Heart right ventricle (tissue), 16 donors: ENCODE results near the gene GSTK1. TPM values are rescaled to one million over a fixed set of nuclear protein-coding genes. Genes with fewer than 3 reads are reported as not detected.

Source experiments
- ATAC-seq, 8 donors: fragments of 200-7000 bp; cut with Tn5 transposase; one replicate each; pipeline ENCODE4 v1.9.1; 2020; ENCODE audit warnings: mild to moderate bottlenecking in 8 of 8, moderate library complexity in 8 of 8, moderate number of reproducible peaks in 1 of 8
- DNase-seq, 2 donors: peaks; one replicate each; pipeline ENCODE4 v3.0.0-alpha.2; 2020
- H3K27ac ChIP-seq, 10 donors: fragments of 200-600 bp; sonication (generic) in 2 of 10; one replicate each; pipeline versions ENCODE4 v1.5.0 to v1.8.0; 2020 to 2022; ENCODE audit warnings: mild to moderate bottlenecking in 3 of 10
- H3K27me3 ChIP-seq, 7 donors: fragments of 200-600 bp; one replicate each; pipeline ENCODE4 v1.8.0; 2021 to 2022; ENCODE audit warnings: mild to moderate bottlenecking in 2 of 7
- H3K36me3 ChIP-seq, 9 donors: fragments of 200-600 bp; sonication (generic) in 1 of 9; one replicate each; pipeline versions ENCODE4 v1.5.0 to v1.8.0; 2020 to 2022; ENCODE audit warnings: mild to moderate bottlenecking in 2 of 9
- H3K4me1 ChIP-seq, 9 donors: fragments of 200-600 bp; sonication (generic) in 1 of 9; one replicate each; pipeline versions ENCODE4 v1.5.0 to v1.8.0; 2020 to 2022; ENCODE audit warnings: mild to moderate bottlenecking in 4 of 9
- H3K4me3 ChIP-seq, 10 donors: fragments of 200-600 bp; sonication (generic) in 2 of 10; one replicate each; pipeline versions ENCODE4 v1.5.0 to v1.8.0; 2020 to 2022; ENCODE audit warnings: mild to moderate bottlenecking in 7 of 10, moderate library complexity in 2 of 10
- H3K9me3 ChIP-seq, 11 donors: fragments of 200-600 bp in 10 of 11; sonication (generic) in 2 of 11; one replicate each; pipeline versions ENCODE4 v1.5.0 to v1.8.0; 2013 to 2022; ENCODE audit warnings: mild to moderate bottlenecking in 2 of 11, control low read depth in 1 of 11, moderate library complexity in 1 of 11
- WGBS, 2 donors: extraction: QIAGEN DNeasy Blood & Tissue Kit; methylation state at CpG; one replicate each; pipeline ENCODE4 v1.1.7; 2013; ENCODE audit warnings: inconsistent platforms in 1 of 2; 5-methylcytosine and 5-hydroxymethylcytosine counted together
- intact Hi-C, 10 donors: fragments of 100-400 bp; cut with DNase I; formaldehyde crosslinking; loops; one replicate each; pipeline versions ENCODE4 v1.11.1 to v1.14.2; 2022
- polyA plus RNA-seq, 2 donors: library from polyadenylated mRNA; stranded (reverse); fragments of 200-250 nt; gene quantifications; one replicate each; pipeline ENCODE4 v1.2.3, GENCODE V29; 2013
- total RNA-seq, 10 donors: library from RNA; stranded (reverse); fragmentation: NEBNext Ultra II Directional in 3 of 10; extraction: Animal tissue kit (Norgen Biotek cat#: 25700) in 3 of 10; gene quantifications; one replicate each; pipeline versions ENCODE4 v1.2.1 to v1.2.4, GENCODE V29; 2021 to 2023
- TF ChIP-seq, protein P1 (sequence below), 9 donors: fragments of 200-600 bp; sonication (generic) in 2 of 9; IDR thresholded peaks; one replicate each; pipeline versions ENCODE4 v1.5.0 to v1.8.0; 2021 to 2022; ENCODE audit warnings: antibody characterized with exemption in 9 of 9, mild to moderate bottlenecking in 5 of 9, moderate library complexity in 1 of 9
- donor health status: Arrhythmogenic right ventricular cardiomyopathy.
- donor health status: ischemic (EF 13 %, LVEDD 7.1; RV severe dilation, severe dysfunction).
- donor health status: healthy with polysubstance abuse.
- donor health status: DM: no; HTN: yes; CAD: no.
- donor health status: DM: no; HTN: no; CAD: no.
- donor health status: ischemic (EF 25% LVEDD 6.9; RV normal size, moderate dysfunction).
- donor health status: ischemic (EF 25% LVEDD 5.7; RV mildly dilated, moderate dysfunction).
- donor health status: healthy.
- donor health status: DM: yes; HTN: yes; CAD: no.
- donor health status: Ischemic cardiomyopathy.
- donor health status: ischemic (EF 35%, LVEDD 5.7; RV mildly dilated, moderate dysfunction).
- donor health status: nonischemic (EF 11% LVEDD 7.7; RV severe dilation, severe dysfunction).
- donor health status: DM: yes; HTN: yes; CAD: no.
- donor health status: PGD.
- donor health status: ischemic (EF 29% LVEDD 5.4; RV normal size, mild dysfunction).
- donor health status: nonischemic (EF 23%, LVEDD 6.1; RV moderate dilation, normal function).

The GSTK1 gene
- total and polyA plus RNA-seq, 12 donors: 136 to 317 (median 269) TPM

DNA sequence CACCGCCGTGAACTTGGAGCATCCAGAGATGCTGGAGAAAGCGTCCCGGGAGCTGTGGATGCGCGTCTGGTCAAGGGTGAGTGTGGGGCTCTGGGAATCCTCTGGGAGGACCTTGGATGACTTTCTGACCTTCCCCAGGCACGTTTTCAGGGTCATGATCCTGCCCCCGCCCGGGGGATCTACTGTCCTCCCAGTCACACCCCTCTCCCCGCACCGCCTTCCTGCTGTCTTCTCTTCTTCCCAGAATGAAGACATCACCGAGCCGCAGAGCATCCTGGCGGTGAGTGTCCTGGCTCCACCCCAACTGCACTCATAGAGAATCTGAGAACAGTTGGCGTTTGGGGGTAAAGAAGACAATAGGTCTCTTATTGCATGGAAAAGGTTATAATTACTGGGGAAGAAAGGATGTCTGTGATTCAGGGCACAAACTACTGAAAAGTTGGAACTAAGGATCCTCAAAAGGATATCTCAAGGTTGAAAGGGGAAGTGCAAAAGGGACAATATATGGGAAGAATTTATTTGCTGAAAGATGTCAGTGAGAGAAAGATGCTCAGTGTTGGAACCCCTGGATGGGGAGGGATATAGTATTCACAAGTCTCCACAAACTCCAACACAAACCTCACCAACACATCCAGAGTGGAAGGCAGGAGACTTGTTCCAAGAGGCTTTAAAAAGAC, 1.9 kb downstream of the GSTK1 start:
- DNase-seq: peak; percentile 15 to 25
- Histone ChIP-seq H3K4me1 (peaks cover 10 to 34% (median 24%) of the 10 kb centered on the region in 9 donors), H3K4me3 (peak overlapping the region in 6 of 10 donors; percentile 64 to 89 (median 87)), H3K27me3 (no peaks in the 10 kb centered on the region), H3K36me3 (peaks cover 0 to 58% (median 20%) of the 10 kb centered on the region in 9 donors), H3K27ac (peak overlapping the region in 7 of 10 donors; percentile 2 to 96 (median 94)), H3K9me3 (no peaks in the 10 kb centered on the region)
- TF ChIP-seq, protein P1, sequence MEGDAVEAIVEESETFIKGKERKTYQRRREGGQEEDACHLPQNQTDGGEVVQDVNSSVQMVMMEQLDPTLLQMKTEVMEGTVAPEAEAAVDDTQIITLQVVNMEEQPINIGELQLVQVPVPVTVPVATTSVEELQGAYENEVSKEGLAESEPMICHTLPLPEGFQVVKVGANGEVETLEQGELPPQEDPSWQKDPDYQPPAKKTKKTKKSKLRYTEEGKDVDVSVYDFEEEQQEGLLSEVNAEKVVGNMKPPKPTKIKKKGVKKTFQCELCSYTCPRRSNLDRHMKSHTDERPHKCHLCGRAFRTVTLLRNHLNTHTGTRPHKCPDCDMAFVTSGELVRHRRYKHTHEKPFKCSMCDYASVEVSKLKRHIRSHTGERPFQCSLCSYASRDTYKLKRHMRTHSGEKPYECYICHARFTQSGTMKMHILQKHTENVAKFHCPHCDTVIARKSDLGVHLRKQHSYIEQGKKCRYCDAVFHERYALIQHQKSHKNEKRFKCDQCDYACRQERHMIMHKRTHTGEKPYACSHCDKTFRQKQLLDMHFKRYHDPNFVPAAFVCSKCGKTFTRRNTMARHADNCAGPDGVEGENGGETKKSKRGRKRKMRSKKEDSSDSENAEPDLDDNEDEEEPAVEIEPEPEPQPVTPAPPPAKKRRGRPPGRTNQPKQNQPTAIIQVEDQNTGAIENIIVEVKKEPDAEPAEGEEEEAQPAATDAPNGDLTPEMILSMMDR (IDR thresholded peaks at IDR 0.05): no peak
- intact Hi-C loops: loop anchor here in 3 of 10 donors (2.0 to 10.0 kb wide), 2 partner anchors 20 to 120 kb away; partner anchors contain the start of genes TMEM139 (in 2 of the 3) and ZYX (in 1 of the 3)
- ATAC-seq: no peak
- 58 to 66% methylated on average over 15 of the region's 15 CpGs for WGBS, 2 donors

DNA sequence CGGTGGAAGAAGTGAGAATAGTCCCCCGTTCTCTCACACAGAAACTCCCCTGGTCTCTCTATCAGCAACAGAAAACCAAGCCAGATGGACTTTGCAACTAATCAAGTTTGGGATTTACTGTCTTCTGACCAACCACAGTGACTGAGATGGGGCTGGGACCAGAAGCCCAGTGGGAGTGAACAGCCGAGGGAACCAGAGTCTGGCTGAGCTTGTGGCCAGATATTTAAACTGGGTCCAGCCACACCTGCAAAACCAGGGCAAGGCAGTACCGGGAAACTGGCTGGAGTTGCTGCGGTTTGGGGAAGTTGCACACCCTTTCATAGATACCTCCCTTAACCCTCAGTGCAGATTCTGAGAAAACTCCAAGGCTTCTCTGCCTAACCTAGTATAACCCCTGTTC, 6.0 kb downstream of the GSTK1 start:
- ATAC-seq (peak in 1 of 8 donors; percentile 23), DNase-seq (no peak)
- 79 to 81% methylated on average over 5 of the region's 5 CpGs for WGBS, 2 donors
- Histone ChIP-seq H3K27me3 (no peaks in the 10 kb centered on the region), H3K27ac (no peak overlapping the region), H3K4me1 (peaks cover 7 to 22% (median 16%) of the 10 kb centered on the region in 9 donors), H3K36me3 (peaks cover 0 to 70% (median 20%) of the 10 kb centered on the region in 9 donors), H3K4me3 (no peak overlapping the region), H3K9me3 (no peaks in the 10 kb centered on the region)
- intact Hi-C loops: loop anchor here in 1 of 10 donors (10.0 kb wide), 1 partner anchor 116 kb away; the partner anchor contains the start of gene ZYX
- TF ChIP-seq, protein P1 (IDR thresholded peaks at IDR 0.05): no peak

DNA sequence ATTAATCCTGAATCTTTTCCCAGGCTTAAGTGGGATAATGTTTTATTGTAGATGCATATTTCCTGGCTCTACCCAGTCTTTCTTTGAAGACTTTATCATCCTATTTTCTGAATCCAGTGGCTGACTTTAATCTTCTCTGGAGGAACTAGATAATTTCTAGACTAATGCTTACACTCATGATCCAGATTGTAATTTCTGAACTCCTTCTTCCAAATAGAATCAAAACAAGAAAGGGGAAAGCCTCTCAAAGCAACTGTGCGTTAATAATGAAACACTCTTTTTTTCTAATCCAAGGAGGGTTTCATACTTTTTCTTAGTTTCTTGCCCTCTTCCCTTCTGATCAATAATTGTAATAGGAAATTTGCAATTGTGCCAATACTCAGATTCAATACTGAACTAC, 8.0 kb downstream of the GSTK1 start:
- WGBS, 2 donors: 91 to 97% methylated on average over 1 of the region's 1 CpG
- ATAC-seq: no peak
- Histone ChIP-seq H3K4me3 (no peak overlapping the region), H3K9me3 (no peaks in the 10 kb centered on the region), H3K27ac (no peak overlapping the region), H3K4me1 (peaks cover 0 to 2% (median 0%) of the 10 kb centered on the region in 9 donors), H3K36me3 (peaks cover 0 to 54% (median 20%) of the 10 kb centered on the region in 9 donors), H3K27me3 (no peaks in the 10 kb centered on the region)
- TF ChIP-seq, protein P1 (IDR thresholded peaks at IDR 0.05): no peak
- intact Hi-C loops: no loop called here
- no peak for DNase-seq

DNA sequence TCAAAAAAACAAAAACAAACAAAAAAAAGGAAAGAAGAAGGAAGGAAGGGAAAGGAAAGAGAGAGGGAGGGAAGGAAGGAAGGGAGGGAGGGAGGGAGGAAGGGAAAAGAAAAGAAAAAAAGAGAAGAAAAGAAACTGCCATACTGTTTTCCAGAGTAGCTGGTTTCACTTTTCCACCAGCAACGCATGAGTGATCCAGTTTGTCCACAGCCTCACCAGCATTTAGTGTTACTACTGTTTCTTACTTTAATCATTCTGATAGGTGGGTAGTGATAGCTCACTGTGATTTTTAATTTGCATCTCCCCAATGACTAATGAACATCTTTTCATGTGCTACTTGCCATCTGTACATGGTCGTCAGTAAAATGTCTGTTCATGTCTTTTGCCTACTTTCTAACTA, 9.6 kb downstream of the GSTK1 start:
- Histone ChIP-seq H3K36me3 (peaks cover 0 to 37% (median 18%) of the 10 kb centered on the region in 9 donors), H3K9me3 (no peaks in the 10 kb centered on the region), H3K27me3 (no peaks in the 10 kb centered on the region), H3K4me1 (no peaks in the 10 kb centered on the region), H3K4me3 (no peak overlapping the region), H3K27ac (no peak overlapping the region)
- DNase-seq (no peak), ATAC-seq (no peak)
- intact Hi-C loops: no loop called here
- 92 to 94% methylated on average over 2 of the region's 2 CpGs for WGBS, 2 donors
- TF ChIP-seq, protein P1 (IDR thresholded peaks at IDR 0.05): no peak
